HG03196 (cell line): ENCODE data around the gene TEAD1.

Experiments
- ATAC-seq: cut with Tn5 transposase; IDR thresholded peaks from one replicate; pipeline ENCODE4 v1.9.1; 2021; ENCODE audit not compliant: unreplicated experiment

The TEAD1 gene

GRCh38 chr11:12925520-12925919 lies 251.3 kb downstream of the TEAD1 start:
- no peak for ATAC-seq

DNA sequence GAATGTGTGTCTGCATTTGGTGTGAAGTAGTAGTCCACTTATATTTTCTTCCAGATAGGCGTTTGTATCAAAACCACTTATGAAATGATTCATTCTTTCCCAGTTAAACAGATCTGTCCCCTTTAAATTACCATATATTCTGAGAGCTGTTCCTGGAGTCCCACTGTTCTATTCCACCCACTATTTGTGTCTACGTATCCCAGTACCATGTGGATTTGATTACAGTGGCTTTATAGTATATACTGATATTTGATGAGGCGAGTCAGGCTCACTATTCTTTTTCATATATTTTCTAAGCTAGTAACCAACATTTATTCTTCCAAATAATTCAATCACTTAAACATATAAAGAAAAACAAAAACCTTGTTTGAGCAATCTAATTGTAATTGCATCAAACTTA lies 253.0 kb downstream of the TEAD1 start:
- no peak for ATAC-seq

- no peak for ATAC-seq
Observed at GRCh38 chr11:12927886-12928285, 253.7 kb downstream of the TEAD1 start.

- ATAC-seq, result no peak
Observed at GRCh38 chr11:12930850-12931249, 256.6 kb downstream of the TEAD1 start.

GRCh38 chr11:12932485-12932884 lies 258.3 kb downstream of the TEAD1 start:
- no peak for ATAC-seq

DNA sequence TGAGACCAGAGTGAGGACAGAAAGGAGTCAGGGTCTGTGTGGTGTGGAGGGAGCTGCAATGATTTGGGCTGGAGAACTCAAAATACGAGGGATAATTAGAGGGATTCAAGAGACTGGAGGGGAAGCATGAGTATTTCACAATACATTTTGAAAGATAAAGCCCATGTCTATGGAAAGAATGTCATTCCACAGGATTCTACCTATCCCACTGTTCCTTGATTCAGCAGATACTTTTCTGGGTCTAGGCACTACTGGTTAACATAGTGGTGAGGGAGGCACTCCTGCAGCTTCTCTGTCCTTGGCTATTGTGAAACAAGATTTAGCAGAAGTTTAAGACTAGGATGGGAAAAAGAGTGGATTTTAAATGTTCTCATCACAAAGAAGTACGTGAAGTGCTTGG lies 262.0 kb downstream of the TEAD1 start:
- ATAC-seq, result no peak

GRCh38 chr11:12938590-12939247 lies 264.5 kb downstream of the TEAD1 start:
- ATAC-seq, result no peak

DNA sequence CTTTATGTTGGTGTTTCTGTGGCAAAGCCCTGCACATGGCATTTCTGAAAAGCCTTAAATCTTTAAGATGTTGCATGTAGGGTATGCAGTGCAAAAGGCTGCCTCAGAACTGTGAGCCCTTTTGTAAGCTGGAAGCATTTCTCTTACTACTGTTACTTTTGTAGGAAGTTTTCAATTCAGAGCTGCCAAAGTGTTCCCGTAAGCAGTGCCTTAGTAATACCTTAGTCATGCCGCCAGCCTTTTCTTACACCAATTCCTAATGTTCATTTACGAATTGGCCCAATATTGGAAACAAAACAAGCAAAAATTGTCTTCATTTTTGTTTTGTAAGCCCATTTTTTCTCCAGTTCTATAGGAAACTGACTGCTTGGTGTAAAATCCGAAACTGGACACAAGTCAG lies 267.4 kb downstream of the TEAD1 start:
- no peak for ATAC-seq

GRCh38 chr11:12942157-12942556 lies 267.9 kb downstream of the TEAD1 start:
- ATAC-seq, result no peak

DNA sequence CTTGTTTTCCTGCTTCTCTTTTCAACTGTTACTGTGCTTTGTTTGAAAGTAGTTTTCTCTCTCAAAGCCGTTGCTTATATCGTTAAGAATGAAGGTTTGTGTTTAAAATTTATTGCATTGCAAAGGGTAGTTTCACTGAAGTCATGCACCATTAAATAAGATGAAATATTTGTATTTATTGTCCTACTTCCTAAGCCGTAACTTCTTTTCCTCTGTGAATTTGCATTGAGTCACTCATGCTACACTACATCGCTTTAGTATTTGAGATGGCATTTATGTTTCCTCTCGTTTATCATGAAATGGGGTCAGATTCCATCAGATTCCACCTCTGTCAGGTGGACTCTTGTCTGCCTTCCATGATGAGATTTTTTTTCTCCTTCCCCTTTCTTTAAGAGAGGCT lies 269.1 kb downstream of the TEAD1 start:
- no peak for ATAC-seq

DNA sequence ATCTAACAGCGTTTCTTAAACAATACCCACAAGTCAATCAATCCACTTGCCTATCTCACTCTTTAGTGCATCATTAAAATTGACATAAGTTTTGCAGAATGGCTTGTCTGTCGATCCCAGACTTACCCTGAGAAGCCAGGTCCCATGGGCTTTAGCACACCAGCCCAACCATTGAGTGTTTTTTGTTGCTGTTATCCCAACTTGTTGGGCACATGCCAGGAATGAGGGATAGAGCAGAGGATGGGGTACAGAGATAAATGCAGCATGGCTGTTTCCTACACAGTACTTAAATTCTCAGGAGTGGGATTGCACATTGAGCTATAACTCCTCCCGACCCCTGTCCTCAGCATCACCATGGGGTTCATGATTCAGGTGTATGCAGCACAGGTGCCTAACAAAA lies 270.7 kb downstream of the TEAD1 start:
- no peak for ATAC-seq

- ATAC-seq, result no peak
Observed at GRCh38 chr11:12949453-12949852, 275.2 kb downstream of the TEAD1 start.

DNA sequence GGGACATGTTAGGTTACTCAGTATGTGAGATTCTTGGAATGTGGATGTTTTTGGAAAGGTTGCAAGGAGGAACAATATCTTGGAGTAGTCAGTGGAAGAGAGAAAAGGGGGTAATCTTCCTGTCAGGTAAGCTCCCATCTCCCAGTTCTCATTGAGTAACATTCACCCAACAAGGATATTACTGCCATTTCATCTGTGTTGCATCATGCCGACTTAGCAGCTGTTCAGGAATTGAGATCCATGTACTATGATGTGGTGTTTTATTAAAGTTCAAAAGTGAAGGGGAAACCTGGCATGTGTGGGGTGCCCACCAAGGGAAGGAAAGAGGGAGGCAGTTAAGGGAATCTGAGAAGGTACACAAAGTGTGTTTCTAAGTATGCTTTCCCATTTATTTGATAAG lies 276.4 kb downstream of the TEAD1 start:
- ATAC-seq, result no peak

GRCh38 chr11:12951376-12951775 lies 277.2 kb downstream of the TEAD1 start:
- no peak for ATAC-seq

- no peak for ATAC-seq
Observed at GRCh38 chr11:12952094-12952493, 277.9 kb downstream of the TEAD1 start.

DNA sequence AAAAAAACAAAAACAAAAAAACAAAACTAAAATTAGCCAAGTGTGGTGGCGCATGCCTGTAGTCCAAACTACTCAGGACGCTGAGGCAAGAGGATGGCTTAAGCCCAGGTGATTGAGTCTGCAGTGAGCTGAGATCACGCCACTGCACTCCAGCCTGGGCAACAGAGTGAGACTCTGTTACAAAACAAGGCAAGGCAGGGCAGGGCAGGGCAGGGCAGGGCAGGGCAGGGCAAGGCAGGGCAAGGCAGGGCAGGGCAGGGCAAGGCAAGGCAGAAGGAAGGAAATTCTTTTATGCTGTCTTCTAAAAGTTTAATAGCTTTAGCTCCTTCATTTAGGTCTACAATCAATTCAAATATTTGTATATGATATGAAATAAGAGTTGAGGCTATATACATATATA lies 284.8 kb downstream of the TEAD1 start:
- ATAC-seq, result no peak

- ATAC-seq, result no peak
Observed at GRCh38 chr11:12961615-12962014, 287.4 kb downstream of the TEAD1 start.

GRCh38 chr11:12962306-12962705 lies 288.1 kb downstream of the TEAD1 start:
- no peak for ATAC-seq

DNA sequence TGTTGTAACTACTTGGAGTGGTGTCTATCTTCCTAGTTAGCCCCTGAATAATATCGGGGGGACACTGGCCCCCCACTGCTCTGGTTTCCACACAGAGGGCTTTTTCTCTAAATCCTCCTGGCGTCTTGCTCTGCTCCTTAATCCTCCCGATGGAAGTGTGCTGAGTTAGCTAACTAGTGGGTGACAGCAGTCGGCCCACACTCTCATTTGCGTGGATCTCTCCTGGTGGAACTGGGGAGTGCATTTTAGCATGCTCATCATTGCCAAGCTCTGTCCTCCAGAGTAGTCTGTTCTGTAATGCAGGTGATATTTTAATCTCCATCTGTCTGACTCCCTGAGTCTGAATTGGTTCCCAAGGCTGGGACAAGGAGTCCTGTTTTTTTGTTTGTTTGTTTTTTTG lies 288.8 kb downstream of the TEAD1 start:
- ATAC-seq, result no peak

GRCh38 chr11:12963792-12964536 lies 289.7 kb downstream of the TEAD1 start:
- no peak for ATAC-seq

DNA sequence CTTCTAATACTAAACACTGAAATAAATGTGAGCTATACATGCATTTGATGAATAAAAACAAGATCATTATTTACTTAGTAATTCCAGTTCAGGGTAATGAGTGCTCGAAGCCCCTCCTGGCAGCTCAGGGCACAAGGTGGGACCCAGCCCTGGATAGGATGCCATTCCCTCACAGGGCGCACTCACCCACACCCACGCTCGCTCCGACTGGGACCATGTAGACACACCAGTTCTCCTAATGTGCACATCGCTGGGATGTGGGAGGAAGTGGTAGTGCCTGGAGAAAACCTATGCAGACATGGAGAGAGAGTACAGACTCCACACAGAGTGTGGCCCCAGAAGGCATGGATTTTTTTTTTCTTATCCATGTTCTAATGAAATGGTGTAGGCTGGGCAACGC lies 290.4 kb downstream of the TEAD1 start:
- ATAC-seq, result no peak

DNA sequence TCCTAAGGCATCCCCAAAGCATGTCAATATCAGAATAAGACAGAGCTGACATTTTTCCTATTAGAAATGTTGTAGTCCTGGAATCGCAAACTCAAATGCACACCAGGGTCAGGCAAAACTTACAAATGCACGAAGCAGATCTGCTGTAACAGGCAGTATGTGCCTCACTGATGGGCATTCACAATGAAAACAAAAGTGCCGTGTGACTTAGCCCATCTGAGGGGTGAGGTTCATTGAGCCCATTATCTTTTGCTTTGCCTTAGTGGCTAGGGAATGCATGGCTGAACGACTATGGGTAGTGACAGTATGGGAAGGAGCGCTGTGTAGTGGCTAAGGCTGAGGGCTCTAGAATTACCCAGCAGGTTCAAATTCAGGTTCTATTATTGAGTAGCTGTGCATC lies 291.8 kb downstream of the TEAD1 start:
- ATAC-seq, result no peak

DNA sequence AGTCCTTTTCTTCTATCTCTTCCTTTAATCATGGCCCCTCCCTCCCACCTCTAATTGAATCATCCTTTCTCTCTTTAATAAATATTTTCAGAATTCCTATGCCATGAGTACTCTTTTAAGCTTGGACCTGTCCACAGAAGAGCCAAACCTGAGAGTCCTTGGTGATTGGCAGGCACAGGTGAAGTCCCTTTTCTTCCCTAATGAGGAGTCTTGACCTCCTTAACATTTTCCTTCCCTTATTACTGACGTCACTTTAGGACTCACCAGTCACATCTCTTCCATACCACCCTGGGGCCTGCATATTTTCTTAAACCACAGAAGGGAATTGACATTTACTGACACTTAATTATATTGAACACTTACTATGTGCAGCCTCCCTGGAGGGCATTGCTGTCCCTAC lies 293.9 kb downstream of the TEAD1 start:
- ATAC-seq, result no peak
